GM12874 (cell line): ENCODE data around the gene ACAP3.

Experiments
- TF ChIP-seq, protein P1 (sequence below): IDR thresholded peaks from 2 replicates; pipeline ENCODE4 v1.5.1; 2011; ENCODE audit warnings: low read depth, mild to moderate bottlenecking, control low read depth, low read length, moderate library complexity; ENCODE audit not compliant: insufficient read depth

Gene ACAP3

DNA sequence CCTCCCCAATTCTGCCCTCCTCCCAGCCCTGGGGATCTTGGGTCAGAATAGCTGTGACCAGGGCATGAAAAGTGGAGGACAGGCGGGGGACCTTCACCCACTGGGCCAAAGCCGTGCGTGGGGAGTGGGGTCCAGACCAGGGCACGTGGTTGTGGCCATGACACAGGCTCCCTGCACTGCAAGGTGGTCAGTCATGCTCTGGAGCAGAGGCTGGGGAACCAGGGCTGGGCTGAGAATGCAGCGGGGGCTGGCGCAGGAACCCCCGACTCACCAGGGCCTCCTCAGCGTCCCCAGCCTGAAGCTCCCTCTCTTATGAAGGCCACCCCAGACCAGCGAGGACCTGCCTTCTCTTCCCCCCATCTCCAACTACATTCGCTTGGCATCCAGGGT is 38.8 kb upstream of the ACAP3 start:
- TF ChIP-seq, protein P1, sequence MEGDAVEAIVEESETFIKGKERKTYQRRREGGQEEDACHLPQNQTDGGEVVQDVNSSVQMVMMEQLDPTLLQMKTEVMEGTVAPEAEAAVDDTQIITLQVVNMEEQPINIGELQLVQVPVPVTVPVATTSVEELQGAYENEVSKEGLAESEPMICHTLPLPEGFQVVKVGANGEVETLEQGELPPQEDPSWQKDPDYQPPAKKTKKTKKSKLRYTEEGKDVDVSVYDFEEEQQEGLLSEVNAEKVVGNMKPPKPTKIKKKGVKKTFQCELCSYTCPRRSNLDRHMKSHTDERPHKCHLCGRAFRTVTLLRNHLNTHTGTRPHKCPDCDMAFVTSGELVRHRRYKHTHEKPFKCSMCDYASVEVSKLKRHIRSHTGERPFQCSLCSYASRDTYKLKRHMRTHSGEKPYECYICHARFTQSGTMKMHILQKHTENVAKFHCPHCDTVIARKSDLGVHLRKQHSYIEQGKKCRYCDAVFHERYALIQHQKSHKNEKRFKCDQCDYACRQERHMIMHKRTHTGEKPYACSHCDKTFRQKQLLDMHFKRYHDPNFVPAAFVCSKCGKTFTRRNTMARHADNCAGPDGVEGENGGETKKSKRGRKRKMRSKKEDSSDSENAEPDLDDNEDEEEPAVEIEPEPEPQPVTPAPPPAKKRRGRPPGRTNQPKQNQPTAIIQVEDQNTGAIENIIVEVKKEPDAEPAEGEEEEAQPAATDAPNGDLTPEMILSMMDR = no peak

DNA sequence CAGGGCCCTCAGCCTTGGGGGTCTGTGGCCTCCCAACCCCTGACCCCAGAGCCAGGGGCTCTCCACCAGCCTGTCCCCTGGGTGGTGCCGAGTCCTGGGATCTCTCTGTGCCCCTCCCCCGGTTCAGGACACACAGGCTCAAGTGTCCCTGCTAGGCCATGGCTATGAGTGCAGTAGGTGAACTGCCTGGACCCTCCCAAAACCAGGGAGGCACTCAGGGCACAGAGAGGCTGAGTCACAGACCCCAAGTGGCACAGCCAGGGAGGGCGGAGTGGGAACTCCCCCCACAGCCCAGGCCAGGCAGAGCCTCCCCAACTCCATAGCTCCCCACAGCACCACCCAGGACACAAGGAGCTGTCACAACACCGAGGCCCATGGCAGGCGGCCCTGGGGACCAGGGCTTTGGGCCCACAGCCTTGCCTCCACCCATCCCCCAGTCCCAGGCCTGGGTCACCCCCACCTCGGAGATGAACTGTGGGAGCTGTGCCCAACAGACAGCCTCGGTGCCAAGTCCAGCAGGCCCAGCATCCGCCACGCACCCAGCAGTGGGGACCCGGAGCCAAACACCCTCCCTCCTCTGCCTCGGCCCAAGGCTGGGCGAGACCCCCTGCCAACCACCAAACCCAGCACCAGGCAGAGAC is 38.2 kb upstream of the ACAP3 start:
- TF ChIP-seq, protein P1 = no peak

DNA sequence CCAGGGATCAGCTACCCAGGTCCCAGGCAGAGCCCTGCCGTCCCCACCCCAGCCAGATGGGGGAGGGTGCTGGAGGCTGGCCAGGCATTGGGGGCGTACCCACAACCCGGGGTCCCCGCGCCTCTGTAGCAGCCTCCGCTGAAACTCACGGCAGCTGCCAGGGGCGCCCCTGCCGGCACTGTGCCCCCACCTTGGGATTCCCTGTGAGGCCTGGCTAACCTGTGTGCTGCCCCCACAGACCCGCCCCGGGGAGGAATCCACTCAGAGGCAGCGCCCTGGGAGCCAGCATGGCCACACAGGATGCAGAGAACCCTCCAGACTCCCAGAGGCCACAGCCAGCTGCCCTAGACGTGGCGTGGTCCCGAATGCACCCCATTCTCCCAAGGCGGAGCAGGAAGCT is 37.7 kb upstream of the ACAP3 start:
- TF ChIP-seq, protein P1 = no peak

DNA sequence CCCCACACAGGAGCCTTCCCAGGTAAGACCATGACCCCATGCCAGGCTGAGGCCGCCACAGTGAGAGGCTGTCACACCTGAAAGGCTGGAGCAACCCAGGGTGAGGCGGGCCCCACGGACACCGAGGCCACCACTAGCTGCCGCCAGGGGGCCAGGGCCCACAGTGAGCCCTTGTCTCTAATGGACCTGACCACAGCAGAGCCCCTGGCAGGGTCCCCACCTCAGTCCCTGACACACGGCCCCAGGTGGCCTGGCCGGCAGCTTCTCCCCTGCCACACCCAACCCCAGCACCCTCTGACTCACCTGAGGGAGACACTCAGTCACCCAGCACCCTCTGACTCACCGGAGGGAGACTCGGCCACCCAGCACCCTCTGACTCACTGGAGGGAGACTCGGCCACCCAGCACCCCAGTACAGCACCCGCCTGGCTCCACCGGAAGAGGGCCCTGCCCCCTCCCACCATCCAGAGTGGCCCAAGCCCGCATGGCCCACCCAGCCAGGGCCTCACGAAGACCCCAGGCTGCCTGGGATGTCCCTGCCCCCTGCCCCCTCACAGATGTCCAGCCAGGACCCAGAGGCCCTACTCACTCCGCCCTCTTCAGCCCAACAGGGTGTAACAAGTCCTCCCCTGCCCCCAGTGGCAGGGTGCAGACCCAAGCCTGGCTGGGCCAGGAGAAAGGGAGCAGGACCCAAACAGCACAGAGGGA is 37.1 kb upstream of the ACAP3 start:
- TF ChIP-seq, protein P1 = no peak; the same call in 1 of the 2 replicates

DNA sequence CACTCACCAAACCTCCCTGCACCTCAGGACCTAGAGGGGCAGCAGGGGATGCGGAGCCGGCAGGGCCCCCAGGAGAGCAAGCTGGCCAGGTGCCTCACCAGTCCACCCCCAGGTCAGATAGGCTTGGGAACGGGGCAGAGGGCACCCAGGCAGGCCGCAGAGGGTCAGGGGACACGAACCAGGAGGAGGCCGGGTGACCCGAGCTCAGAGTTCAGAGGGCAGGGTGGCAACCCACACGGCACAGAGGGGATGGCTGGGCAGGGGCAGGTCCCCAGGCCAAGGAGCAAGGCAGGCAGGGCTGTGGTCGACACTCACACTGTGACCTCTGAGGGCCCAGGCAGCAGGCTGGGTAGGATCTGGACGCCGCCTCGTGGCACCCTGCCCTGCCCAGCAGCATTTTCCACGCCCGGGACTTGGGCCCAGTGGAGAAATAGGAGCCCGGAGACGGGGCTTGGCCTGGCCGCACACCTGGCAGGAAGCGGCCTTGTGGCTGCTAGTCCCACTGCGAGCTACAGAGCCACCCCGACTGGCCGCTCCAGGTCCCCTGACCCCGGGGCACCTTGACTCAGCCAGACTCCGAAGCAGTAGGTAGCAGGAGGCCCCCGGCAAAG is 36.2 kb upstream of the ACAP3 start:
- TF ChIP-seq, protein P1 = no peak

DNA sequence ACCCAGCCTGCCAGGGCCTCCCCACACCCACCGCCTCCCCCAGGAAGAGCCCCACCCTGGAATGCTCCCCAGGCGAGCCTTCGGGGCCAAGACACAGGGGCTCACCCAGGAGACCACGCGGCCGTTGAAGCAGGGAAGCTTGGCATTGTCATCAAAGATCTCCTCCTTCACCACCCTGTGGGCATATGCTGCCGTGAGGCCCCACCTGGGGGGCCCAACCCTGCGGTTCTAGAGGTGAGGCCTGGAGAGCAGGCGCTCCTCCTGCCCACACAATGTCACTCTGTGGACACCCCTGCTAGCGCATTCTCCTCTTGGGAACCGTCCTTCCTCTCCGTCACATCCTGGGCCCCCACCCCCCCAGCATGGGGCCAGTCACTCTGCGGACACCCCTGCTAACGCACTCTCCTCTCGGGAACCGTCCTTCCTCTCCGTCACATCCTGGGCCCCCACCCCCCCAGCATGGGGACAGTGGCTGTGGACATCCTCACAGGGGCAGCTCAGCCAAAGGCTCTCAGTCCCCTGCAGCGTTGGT is 34.9 kb upstream of the ACAP3 start:
- TF ChIP-seq, protein P1 = no peak

DNA sequence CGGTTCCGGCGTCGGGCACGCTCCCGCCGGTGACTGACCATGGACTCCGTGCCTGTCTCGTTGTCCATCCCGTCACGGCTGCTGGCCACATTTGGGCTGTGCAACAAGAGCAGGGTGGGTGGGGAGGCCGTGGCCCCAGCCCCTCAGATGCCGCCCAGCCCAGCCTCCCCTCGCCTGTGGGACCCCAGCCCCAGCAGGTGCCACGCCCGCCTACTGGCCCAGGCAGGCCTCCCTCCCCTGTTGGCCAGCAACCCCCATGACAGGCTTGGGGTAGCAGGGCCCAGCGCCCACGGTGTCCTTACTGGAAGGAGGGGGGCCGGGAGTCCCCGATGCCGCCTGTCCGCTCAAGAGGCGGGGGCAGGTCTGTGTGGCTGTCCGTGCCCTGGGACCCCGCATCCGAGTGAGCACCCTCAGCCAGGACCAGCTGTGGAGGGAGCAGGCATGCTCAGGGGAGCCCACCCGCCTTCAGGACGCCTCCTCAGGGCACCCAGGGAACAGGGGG is 34.4 kb upstream of the ACAP3 start:
- TF ChIP-seq, protein P1 = no peak
